IPS DF 6.9 (cell line): ENCODE measurements around the gene ACY1.

Experiments used
- DNase-seq: peaks from one replicate; pipeline ENCODE4 v3.0.0-alpha.2; 2013; ENCODE audit warnings: low read depth, low spot score
- H3K27ac ChIP-seq: one replicate; pipeline ENCODE4 v1.5.1; 2013; ENCODE audit warnings: low read length, control low read depth
- H3K27me3 ChIP-seq: 2 replicates; pipeline ENCODE4 v1.6.1; 2013; ENCODE audit warnings: mild to moderate bottlenecking, low read length; ENCODE audit not compliant: control insufficient read depth, insufficient read depth
- H3K36me3 ChIP-seq: 2 replicates; pipeline ENCODE4 v1.6.1; 2013; ENCODE audit warnings: low read length; ENCODE audit not compliant: control insufficient read depth, insufficient read depth
- H3K4me1 ChIP-seq: 2 replicates; pipeline ENCODE4 v1.6.1; 2013; ENCODE audit warnings: low read length; ENCODE audit not compliant: control insufficient read depth, insufficient read depth
- H3K4me3 ChIP-seq: 2 replicates; pipeline ENCODE4 v1.5.1; 2013; ENCODE audit warnings: mild to moderate bottlenecking, low read length
- H3K9me3 ChIP-seq: 2 replicates; pipeline ENCODE4 v1.6.1; 2013; ENCODE audit warnings: low read length, inconsistent platforms; ENCODE audit not compliant: control insufficient read depth, insufficient read depth
- WGBS: extraction: QIAGEN DNeasy Blood & Tissue Kit; methylation state at CpG from one replicate; pipeline ENCODE4 v1.1.7; 2013; ENCODE audit warnings: mixed read lengths, missing lambda C conversion rate; ENCODE audit not compliant: insufficient read length, insufficient coverage; 5-methylcytosine and 5-hydroxymethylcytosine counted together

ACY1 gene

DNA sequence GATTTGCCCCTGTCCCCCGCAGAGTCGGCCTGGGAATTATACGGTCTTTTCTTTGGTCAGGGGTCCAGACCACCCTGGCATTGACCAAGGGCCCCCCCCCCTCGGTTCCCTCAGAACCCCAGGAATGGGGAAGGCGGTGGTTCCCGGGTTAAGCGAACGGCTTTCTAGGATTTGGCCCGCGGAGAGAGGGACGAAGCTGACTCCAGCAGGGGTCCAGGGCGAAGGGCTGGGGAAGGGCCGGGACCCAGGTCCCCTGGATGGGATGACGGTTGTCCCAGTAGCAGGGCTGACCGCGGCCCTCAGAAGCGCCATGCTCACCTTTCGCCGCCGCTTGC lies 41.9 kb upstream of the ACY1 start:
- peak overlapping the region; percentile 66 for H3K4me3 ChIP-seq
- no peaks in the 10 kb centered on the region for H3K9me3 ChIP-seq
- WGBS: no CpG with 5 or more reads among the region's 20 CpGs
- no peaks in the 10 kb centered on the region for H3K27me3 ChIP-seq
- DNase-seq: no peak
- H3K27ac ChIP-seq: no peak overlapping the region
- H3K4me1 ChIP-seq: peaks cover 4% of the 10 kb centered on the region
- H3K36me3 ChIP-seq: peaks cover 18% of the 10 kb centered on the region

DNA sequence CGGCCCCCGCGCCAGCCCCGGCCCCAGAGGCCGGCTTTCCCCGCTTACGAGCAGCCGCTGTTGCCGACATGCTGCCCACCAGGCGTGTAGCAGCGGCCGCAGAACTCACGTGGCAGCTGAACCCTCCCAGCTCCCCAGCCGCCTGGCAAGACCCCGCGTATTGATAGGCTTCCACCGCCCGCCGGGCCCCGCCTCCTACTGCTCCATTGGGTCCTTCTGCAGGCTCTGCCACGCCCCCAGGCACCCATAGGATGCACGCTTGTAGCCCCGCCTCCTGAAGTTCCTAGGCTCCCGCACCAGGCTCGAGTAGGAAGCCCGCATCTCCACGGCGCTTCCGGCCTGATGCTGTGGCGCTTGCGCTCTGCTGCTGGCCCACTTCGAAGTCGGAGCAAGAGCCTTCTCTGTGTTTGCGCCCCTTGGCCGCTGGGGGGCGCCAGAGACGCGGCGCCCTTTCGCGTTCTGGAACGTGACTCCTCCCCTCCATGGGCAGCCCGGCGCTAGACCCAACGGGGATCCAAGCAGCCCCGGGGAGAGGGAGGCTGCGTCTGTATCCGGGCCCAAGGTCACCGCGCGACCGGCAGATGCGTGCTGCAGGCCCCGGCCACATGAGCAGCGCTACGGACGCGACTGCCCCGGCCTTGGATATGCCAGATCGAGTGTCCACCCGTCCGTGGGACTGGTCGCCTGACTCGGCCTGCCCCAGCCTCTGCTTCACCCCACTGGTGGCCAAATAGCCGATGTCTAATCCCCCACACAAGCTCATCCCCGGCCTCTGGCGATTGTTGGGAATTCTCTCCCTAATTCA lies 41.3 kb upstream of the ACY1 start, which contains the start of the genes PARP3 and RRP9:
Gene PARP3 (plus strand): TSS at position 566 of the 805 bp plus-strand sequence. CDS start 993 bp downstream, outside the sequence.
Gene RRP9 (minus strand): TSS at position 107 of the 805 bp plus-strand sequence. CDS start 37 bp downstream, at position 70.
- H3K9me3 ChIP-seq: no peaks in the 10 kb centered on the region
- peak; percentile 98 for DNase-seq
- peaks cover 4% of the 10 kb centered on the region for H3K4me1 ChIP-seq
- H3K4me3 ChIP-seq: peak within 1 kb of the TSS; percentile 66
- no CpG with 5 or more reads among the region's 67 CpGs for WGBS
- H3K36me3 ChIP-seq: peaks cover 13% of the 10 kb centered on the region
- no peaks in the 10 kb centered on the region for H3K27me3 ChIP-seq
- no peak within 1 kb of the TSS for H3K27ac ChIP-seq

- Histone ChIP-seq H3K4me3 (peak overlapping the region; percentile 7; the same call in 1 of the 2 replicates), H3K36me3 (peaks cover 5% of the 10 kb centered on the region; the same call in 1 of the 2 replicates), H3K9me3 (no peaks in the 10 kb centered on the region), H3K4me1 (peaks cover 4% of the 10 kb centered on the region), H3K27me3 (no peaks in the 10 kb centered on the region), H3K27ac (no peak overlapping the region)
- no CpG with 5 or more reads among the region's 17 CpGs for WGBS
- no peak for DNase-seq
Observed at GRCh38 chr3:51942603-51943450, 40.5 kb upstream of the ACY1 start.

DNA sequence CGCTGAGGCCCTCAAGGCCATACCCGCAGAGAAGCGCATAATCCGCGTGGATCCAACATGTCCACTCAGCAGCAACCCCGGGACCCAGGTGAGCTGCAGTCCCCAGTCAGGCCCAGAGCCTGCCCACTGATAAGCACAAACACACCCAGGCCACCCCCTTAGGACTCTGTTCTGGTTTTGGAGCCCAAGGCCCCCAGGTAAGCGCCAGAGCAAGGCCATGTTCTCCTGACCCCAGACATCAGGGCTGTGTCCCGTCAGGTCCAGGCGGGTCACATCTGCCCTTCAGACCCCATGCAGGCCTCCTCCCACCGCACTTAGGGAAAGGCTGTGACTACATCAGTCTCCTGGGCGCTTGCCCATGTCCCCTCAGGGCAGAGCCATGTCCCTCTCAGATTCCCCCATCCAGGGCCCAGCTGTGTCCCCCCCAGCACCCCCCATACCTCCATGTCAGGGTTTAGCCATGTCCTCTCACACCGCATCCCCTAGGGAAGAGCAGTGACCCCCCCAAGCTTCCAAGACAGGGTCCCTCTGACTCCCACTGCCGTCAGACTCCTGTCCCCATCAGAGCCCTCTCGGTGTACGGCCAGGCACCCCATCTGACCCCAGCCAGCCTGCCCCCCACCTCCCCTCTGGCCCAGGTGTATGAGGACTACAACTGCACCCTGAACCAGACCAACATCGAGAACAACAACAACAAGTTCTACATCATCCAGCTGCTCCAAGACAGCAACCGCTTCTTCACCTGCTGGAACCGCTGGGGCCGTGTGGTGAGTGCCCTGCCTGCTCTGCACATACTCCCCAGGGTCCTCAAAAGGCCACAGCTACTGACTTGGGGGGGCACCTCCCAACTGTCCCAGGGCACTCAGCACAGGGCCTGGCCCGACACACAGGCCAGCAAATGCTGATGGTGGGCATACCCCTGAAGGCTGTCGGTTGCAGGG lies 39.6 kb upstream of the ACY1 start:
- Histone ChIP-seq H3K36me3 (peaks cover 2% of the 10 kb centered on the region; the same call in 1 of the 2 replicates), H3K4me1 (peaks cover 4% of the 10 kb centered on the region), H3K4me3 (no peak overlapping the region), H3K27me3 (no peaks in the 10 kb centered on the region), H3K9me3 (no peaks in the 10 kb centered on the region), H3K27ac (no peak overlapping the region)
- no peak for DNase-seq
- WGBS: no CpG with 5 or more reads among the region's 21 CpGs

DNA sequence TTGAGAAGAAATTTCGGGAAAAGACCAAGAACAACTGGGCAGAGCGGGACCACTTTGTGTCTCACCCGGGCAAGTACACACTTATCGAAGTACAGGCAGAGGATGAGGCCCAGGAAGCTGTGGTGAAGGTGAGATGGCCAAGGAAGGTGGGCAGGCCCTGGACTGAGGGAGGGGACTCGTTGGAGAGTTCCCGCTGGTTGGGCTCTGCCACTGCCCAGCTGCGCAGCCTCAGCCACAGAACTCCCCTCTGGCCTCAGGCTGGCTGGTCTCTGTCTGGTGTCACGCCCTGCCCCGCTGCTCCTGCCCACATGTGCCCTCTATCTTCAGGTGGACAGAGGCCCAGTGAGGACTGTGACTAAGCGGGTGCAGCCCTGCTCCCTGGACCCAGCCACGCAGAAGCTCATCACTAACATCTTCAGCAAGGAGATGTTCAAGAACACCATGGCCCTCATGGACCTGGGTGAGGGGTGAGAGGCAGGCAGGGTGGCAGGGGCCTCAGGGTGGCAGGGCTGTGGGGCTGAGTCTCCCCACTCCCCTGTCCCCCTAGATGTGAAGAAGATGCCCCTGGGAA lies 38.8 kb upstream of the ACY1 start:
- no CpG with 5 or more reads among the region's 11 CpGs for WGBS
- DNase-seq: no peak
- Histone ChIP-seq H3K4me1 (peaks cover 4% of the 10 kb centered on the region), H3K27me3 (no peaks in the 10 kb centered on the region), H3K4me3 (no peak overlapping the region), H3K27ac (no peak overlapping the region), H3K36me3 (no peaks in the 10 kb centered on the region), H3K9me3 (no peaks in the 10 kb centered on the region)

- H3K4me1 ChIP-seq: peaks cover 4% of the 10 kb centered on the region
- no peaks in the 10 kb centered on the region for H3K9me3 ChIP-seq
- H3K4me3 ChIP-seq: no peak overlapping the region
- H3K36me3 ChIP-seq: no peaks in the 10 kb centered on the region
- H3K27me3 ChIP-seq: no peaks in the 10 kb centered on the region
- no peak for DNase-seq
- WGBS: no CpG with 5 or more reads among the region's 18 CpGs
- H3K27ac ChIP-seq: no peak overlapping the region
Observed at GRCh38 chr3:51945031-51945840, 38.1 kb upstream of the ACY1 start.

DNA sequence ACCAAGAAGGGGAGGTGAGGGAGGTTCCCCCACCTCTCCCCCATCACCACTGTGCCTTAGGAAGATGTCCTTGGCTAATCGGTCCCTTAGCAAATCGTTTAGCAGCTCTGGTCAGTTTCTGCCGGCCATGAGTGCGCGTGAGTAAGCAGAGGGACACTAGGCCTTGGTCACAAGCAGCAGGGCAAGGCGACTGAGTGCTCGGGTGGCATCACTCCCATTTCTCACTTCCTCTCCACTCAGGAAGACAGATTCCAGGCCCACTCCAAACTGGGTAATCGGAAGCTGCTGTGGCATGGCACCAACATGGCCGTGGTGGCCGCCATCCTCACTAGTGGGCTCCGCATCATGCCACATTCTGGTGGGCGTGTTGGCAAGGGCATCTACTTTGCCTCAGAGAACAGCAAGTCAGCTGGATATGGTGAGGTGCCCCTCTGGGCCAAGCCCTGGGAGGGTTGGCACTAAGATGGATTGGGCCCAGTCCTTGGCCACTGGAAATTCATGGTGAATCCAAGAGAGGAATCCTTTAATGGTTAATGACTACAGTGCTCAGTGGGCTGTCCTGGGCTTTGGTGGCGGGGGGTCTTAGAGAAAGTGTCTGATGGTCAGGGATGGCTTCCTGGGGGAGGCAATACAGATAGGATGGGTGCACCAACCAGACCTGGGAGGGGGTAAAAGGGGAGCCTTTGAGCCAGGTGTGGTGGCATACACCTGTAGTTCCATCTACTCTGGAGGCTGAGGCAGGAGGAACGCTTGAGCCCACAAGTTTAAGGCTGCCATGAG lies 37.2 kb upstream of the ACY1 start:
- Histone ChIP-seq H3K27ac (no peak overlapping the region), H3K4me3 (no peak overlapping the region), H3K27me3 (no peaks in the 10 kb centered on the region), H3K4me1 (peaks cover 4% of the 10 kb centered on the region), H3K36me3 (no peaks in the 10 kb centered on the region), H3K9me3 (no peaks in the 10 kb centered on the region)
- no CpG with 5 or more reads among the region's 14 CpGs for WGBS
- no peak for DNase-seq

DNA sequence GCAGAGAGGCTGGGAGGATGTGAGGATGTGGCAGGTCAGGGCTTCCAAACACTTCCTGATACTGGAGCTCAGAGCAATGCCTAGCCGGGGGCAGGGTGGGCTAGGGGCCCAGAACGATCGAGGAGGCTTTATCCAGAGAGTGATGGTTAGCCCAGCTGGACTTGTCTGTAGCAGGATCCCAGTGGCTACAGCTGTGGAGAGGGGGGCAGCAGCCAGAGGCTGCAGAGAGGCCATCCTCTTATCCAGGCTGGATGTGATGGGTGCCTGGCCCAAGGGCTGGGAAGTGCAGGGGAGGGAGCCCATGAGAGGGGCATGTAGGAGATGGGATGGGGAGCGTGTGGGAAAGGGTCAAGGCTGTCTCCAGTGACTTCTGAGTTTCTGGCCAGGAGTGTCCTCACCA lies 36.5 kb upstream of the ACY1 start:
- no peaks in the 10 kb centered on the region for H3K36me3 ChIP-seq
- H3K4me3 ChIP-seq: no peak overlapping the region
- H3K4me1 ChIP-seq: peaks cover 4% of the 10 kb centered on the region
- H3K27me3 ChIP-seq: no peaks in the 10 kb centered on the region
- no peak for DNase-seq
- no peaks in the 10 kb centered on the region for H3K9me3 ChIP-seq
- WGBS: no CpG with 5 or more reads among the region's 4 CpGs
- H3K27ac ChIP-seq: no peak overlapping the region
